AG04450 (cell line): ENCODE data around the gene UNC5A. TPM values are rescaled to one million over a fixed set of nuclear protein-coding genes. Genes with fewer than 3 reads are reported as not detected.

Experiments used
- CTCF ChIA-PET: fragments of 300-600, 350-600 bp; formaldehyde crosslinking; extraction: SDS; loops from one replicate; lab custom pipeline; 2022; ENCODE audit warnings: antibody characterized with exemption, inconsistent platforms; lab: Charles Lee
- POLR2A ChIA-PET: fragments of 350-600 bp; formaldehyde crosslinking; extraction: SDS; loops from one replicate; lab custom pipeline; 2021; ENCODE audit warnings: antibody characterized with exemption, inconsistent platforms; lab: Yijun Ruan, JAX
- DNase-seq: peaks from one replicate; pipeline ENCODE4 v3.0.0-alpha.2; 2011; ENCODE audit warnings: low read depth, low spot score
- H3K27ac ChIP-seq: one replicate; pipeline ENCODE4 v1.5.1; 2012; ENCODE audit warnings: low read depth, low read length, control low read depth
- H3K27me3 ChIP-seq: one replicate; pipeline ENCODE4 v1.6.0; 2012; ENCODE audit warnings: low read length; ENCODE audit not compliant: control insufficient read depth, insufficient read depth
- H3K4me3 ChIP-seq: 2 replicates; pipeline ENCODE4 v1.5.1; 2011; ENCODE audit warnings: mild to moderate bottlenecking, low read depth, low read length, control low read depth
- H3K9me3 ChIP-seq: 2 replicates; pipeline ENCODE4 v1.5.1; 2012; ENCODE audit warnings: low read length; ENCODE audit not compliant: control insufficient read depth, insufficient read depth
- polyA plus RNA-seq: library from polyadenylated mRNA; depleted of rRNA; stranded (reverse); fragments of >200 nt; gene quantifications from 2 replicates; pipeline ENCODE4 v1.2.3, GENCODE V29; 2011
- TF ChIP-seq, protein P1 (sequence below): IDR thresholded peaks from 2 replicates; pipeline ENCODE4 v1.5.1; 2011; ENCODE audit warnings: low read depth, low read length, control low read depth, inconsistent platforms

Gene UNC5A
- polyA plus RNA-seq, 1 experiment, result not detected

DNA sequence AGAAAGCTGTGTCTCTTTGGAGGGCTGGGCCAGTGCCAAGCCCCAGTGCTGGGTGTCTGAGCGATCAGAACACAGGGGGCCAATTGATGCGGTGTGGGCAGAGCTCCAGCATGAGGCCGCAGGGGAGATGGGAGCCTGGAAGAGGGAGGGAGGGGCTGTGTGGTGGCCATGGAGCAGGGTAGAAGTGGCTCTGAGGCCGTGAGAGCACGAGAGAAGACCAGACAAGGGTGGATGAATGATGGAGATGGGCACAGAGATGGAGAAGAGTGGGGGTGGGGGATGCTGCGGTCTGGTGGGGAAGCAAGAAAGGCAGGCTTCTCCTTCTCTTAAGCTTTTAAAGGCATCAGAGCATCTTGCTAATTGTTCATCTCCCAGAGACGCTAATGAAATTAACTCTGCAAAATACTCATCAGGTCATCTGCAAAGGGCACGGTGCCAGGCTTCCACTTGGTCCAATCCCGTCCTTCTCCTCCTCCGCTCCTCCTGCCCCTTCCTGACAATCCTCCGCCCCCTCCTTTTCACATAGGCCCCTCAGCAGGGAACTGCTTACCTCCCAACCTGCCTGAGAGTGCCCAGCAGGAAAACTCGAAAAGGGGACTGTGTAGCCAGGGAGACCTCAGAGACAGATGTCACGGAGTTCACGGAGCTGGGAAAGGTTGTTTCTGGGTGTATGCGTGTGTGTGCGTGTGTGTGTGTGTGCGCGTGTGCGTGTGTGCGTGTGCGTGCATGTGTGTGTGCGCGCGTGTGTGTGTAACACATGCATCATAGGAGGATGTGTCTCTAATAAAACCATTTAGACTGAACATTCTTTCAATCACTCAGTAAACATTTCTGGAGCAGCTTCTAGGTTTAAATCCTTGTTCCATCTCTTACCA lies 7.1 kb upstream of the UNC5A start:
- ChIA-PET POLR2A (no interaction called here), CTCF (interaction anchor here (0.7 kb wide), 1 partner anchor 143 kb away, joined by 3 read pairs; no protein-coding TSS in a partner anchor)
- peaks cover 11% of the 10 kb centered on the region for H3K27me3 ChIP-seq
- no peak overlapping the region for H3K4me3 ChIP-seq
- DNase-seq, result no peak
- no peaks in the 10 kb centered on the region; the same call in 1 of the 2 replicates for H3K9me3 ChIP-seq
- H3K27ac ChIP-seq, result no peak overlapping the region
- TF ChIP-seq, protein P1, sequence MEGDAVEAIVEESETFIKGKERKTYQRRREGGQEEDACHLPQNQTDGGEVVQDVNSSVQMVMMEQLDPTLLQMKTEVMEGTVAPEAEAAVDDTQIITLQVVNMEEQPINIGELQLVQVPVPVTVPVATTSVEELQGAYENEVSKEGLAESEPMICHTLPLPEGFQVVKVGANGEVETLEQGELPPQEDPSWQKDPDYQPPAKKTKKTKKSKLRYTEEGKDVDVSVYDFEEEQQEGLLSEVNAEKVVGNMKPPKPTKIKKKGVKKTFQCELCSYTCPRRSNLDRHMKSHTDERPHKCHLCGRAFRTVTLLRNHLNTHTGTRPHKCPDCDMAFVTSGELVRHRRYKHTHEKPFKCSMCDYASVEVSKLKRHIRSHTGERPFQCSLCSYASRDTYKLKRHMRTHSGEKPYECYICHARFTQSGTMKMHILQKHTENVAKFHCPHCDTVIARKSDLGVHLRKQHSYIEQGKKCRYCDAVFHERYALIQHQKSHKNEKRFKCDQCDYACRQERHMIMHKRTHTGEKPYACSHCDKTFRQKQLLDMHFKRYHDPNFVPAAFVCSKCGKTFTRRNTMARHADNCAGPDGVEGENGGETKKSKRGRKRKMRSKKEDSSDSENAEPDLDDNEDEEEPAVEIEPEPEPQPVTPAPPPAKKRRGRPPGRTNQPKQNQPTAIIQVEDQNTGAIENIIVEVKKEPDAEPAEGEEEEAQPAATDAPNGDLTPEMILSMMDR, result no peak

DNA sequence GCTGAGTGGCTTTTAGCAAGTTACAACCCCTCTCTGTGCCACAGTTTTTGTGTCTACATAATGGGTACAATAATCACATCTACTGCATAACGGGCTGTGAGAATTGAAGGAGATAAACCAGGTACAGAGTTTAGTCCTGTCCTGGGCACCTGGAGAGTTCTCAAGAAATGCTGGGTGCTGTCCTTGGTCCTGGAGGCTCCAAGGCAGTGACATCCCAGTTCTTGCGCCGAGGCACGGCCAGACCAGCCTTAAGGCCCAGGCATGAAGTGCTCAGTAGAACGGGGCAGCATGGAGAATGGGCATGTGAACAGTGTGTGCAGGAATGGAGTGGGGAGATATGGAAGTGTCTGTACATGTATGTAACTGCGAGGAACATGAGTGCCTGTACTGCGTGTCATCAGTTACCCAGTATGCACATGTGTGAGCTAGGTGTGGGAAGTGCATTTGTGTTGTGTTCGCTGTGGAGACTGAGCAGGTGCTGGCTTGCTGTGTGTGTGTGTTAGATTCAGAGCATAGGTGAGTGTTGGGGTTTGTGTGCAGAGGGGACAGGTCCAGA lies 6.3 kb upstream of the UNC5A start:
- ChIA-PET POLR2A (no interaction called here), CTCF (no interaction called here)
- Histone ChIP-seq H3K27me3 (peaks cover 19% of the 10 kb centered on the region), H3K27ac (no peak overlapping the region), H3K4me3 (no peak overlapping the region), H3K9me3 (no peaks in the 10 kb centered on the region; the same call in 1 of the 2 replicates)
- no peak for DNase-seq
- TF ChIP-seq, protein P1, result no peak

DNA sequence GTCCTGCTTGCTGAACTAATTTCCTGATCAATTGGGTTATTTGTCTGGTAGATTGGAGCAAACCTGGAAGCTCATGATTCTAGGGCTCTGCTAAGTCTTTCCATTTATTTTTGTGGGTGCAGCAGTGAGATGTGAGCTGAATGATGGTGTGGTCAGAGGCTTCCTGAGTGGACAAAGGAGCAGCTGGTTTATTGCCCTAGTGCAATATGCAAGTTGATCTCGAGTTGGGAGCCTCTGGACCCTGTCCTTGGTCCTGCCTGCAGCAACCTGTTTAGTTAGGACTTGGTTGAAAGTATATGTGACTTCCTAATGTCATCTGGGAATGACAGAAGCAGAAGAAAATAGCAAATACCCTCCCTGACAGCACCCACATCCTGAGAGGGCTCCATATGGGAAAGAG lies 4.2 kb upstream of the UNC5A start:
- ChIA-PET POLR2A (interaction anchor here (0.7 kb wide), 1 partner anchor 268 kb away, joined by 6 read pairs; no protein-coding TSS in a partner anchor), CTCF (no interaction called here)
- Histone ChIP-seq H3K9me3 (no peaks in the 10 kb centered on the region; the same call in 1 of the 2 replicates), H3K4me3 (no peak overlapping the region), H3K27me3 (peaks cover 31% of the 10 kb centered on the region), H3K27ac (no peak overlapping the region)
- TF ChIP-seq, protein P1, result no peak
- DNase-seq, result no peak

DNA sequence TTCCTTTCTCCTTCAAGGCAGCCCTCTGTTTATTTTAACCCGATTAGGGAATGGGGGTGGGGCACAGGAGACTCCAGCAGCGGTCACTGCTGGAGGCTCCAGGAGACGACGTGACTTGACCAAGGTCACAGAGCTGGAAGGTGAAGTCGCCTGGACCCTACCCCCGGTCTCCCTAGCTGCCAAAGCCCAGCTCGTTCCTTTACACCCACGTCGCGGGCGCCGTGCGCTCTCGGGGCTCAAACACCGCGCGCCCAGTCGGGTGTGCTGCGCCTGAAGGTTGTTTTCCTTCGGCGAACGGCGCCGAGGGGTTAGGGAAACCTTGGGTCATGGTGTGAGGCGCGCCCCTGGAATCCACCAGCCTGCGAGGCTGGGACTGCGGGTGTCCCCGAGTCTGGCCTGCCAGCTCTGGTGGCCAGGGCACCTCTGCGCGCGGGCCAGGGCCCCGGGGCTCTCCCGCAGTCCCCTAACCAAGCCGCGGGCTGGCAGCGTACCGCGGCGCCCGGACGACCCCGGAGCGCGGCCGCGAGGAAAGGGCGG lies 747 bp upstream of the UNC5A start:
- DNase-seq, result no peak
- H3K27ac ChIP-seq, result no peak overlapping the region
- H3K27me3 ChIP-seq, result peaks cover 48% of the 10 kb centered on the region
- H3K4me3 ChIP-seq, result no peak overlapping the region
- ChIA-PET POLR2A (no interaction called here), CTCF (no interaction called here)
- H3K9me3 ChIP-seq, result no peaks in the 10 kb centered on the region; the same call in 1 of the 2 replicates
- TF ChIP-seq, protein P1, result no peak
